GM19372 (cell line): ENCODE measurements around the gene CECR2.

Experiments used
- ATAC-seq: cut with Tn5 transposase; IDR thresholded peaks from one replicate; pipeline ENCODE4 v1.9.1; 2021; ENCODE audit warnings: mild to moderate bottlenecking, low read depth, moderate library complexity; ENCODE audit not compliant: unreplicated experiment

CECR2 gene

DNA sequence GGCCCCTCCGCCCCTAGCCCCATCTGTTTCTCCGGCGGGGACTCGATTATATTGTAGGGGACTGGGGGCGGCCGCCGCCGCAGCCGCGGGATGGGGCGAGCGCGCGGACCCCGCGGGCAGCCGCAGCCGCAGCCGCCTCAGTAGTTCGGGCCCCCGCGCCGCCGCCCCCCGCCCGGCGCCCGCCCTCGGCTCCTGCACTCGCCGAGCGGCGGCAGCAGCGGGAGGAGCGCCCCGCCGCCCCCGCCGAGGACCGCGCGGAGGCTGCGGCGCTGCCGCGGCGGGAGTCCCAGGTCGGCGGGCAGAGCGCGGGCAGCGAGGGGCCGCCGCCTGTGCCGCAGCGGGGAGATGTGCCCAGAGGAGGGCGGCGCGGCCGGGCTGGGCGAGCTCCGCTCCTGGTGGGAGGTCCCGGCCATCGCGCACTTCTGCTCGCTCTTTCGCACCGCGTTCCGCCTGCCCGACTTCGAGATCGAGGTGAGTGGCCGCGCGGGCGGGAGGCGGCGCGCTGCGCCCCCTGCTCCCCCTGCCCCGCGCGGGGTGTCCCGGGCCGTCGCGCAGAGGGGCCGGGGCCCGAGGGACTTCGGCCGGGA lies at the start of gene CECR2:
Gene CECR2 (plus strand): TSS at position 22 of the 587 bp plus-strand sequence. CDS start 324 bp downstream, at position 346.
- ATAC-seq: no peak

DNA sequence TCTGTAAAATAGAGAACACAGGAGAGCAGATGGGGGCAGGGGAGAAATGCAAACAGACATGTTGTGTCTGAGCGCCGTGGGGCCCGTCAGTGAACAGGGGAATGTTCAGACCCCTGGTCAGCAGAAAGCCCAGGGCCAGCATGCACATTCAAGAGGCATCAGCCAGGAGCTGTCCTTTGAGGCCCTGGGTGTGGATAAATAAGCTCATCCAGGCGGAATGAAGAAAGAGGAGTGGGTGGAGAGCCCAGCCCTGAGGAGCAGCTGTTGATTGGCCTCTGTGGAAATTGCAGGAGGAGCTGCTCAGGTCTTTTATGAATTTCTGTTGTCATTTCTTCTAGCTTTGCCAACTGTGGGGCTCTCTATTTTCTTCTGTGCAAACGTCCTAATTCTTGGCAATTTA lies 49.7 kb upstream of the CECR2 start:
- no peak for ATAC-seq

DNA sequence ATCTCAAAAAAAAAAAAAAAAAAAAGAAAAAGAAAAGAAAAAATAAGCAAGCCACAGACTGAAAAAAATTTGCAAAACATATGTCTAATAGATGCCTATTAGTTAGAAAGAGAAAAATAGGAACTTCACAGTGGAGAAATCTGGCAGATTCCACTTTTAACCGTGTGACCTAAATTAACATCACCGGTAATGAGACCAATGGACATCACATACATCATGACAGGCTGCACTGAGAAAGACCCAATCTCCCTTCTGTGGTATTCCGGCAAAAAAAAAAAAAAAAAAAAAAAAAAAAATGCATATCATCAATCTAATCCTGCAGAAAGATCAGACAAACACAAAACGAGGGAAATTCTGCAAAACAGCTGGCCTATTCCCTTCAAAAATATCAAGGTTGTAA lies 46.7 kb upstream of the CECR2 start:
- no peak for ATAC-seq

DNA sequence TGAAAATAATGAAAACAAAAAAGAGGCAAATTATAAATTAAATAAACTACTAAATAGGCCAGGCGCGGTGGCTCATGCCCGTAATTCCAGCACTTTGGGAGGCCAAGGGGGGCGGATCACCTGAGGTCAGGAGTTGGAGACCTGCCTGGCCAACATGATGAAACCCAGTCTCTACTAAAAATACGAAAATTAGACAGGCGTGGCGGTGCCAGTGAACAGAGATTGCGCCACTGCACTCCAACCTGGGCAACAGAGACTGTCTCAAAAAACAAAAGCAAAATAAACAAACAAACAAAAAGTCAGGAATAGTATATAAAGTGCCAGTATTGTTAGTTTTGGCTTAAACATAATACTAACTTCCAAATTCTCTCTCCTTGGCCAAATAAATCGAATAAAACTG lies 37.6 kb upstream of the CECR2 start:
- ATAC-seq: no peak

DNA sequence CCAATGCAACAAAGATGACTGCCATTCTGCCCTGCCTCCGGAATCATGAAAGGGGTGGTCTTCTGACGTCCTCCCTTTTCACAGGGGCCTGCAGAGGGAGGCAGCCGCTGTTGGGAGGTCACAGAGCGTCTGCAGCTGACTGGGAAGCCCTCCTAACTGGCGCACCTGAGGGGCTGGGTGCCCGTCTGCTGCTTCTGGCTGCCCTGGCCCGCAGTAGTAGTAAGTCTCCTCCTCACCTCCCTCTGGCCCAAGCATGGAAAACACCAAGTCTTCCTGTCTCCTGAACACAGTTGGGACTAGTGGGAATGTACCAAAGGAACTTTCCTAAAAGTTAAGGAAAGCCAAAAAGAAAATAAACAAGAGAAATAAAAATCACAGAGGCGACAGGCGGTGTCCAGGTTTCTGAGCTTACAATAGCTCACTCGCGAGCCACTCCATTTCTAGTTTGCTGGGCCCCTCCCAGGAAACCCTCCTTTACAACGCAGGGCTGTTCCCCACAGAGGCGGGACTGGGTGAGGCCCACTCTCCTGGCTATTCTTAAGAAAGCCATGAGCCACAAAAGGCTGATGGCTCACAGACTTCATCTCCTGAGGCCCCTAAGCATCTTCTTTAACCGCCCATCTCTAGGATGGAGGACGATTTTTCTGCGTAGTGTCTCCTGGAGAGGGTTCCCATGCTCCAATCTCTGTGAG lies 37.0 kb upstream of the CECR2 start:
- no peak for ATAC-seq

DNA sequence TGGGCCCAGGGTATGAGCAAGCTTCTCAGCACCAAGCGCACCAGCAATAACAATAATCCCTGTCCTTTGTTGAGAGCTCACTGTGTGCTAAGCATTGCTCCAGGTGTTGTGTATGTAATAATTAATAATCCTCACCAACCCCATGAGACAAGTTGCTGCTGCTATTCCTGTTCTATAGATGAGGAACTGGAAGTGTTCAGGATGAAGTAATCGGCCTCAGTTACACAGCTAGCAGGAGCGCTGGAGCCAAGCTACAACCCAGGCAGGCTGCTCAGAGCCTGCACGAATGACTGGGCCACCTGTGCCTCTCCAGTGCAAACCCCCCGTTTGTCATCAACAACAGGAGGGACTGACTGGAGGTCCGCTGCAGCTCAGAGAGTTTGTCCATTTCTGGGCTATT lies 35.2 kb upstream of the CECR2 start:
- no peak for ATAC-seq

DNA sequence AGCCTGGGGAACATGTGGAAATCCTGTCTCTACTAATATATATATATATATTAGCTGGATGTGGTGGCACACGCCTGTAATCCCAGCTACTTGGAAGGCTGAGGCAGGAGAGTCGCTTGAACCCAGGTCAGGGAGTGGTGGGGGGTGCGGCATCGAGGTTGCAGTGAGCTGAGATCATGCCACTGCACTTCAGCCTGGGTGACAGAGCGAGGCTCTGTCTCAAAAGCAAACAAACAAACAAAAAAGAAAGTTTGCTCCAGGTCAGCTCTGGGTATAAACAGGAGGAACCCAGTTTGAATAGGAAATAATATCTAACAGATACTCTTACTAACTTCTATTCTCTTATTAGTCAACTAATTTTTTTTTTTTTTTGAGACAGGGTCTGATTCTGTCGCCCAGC lies 34.3 kb upstream of the CECR2 start:
- no peak for ATAC-seq

DNA sequence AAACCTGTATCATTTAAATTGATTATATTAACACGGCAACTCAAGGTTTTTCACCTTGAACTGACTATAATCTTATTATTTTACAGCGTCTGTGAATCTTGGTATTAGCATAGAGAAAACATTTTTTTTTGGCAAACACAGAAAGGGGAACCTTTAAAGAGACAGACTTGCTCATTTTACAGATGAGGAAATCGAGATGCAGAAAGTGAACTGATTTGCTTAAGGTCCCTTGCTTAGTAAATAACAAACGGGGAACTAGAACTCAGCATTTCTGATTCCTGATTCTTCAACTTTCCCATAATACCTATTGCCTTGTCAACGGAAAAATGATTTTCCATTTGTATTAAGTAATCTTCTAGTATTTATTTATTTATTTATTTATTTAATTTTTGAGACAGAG lies 33.2 kb upstream of the CECR2 start:
- ATAC-seq: no peak

DNA sequence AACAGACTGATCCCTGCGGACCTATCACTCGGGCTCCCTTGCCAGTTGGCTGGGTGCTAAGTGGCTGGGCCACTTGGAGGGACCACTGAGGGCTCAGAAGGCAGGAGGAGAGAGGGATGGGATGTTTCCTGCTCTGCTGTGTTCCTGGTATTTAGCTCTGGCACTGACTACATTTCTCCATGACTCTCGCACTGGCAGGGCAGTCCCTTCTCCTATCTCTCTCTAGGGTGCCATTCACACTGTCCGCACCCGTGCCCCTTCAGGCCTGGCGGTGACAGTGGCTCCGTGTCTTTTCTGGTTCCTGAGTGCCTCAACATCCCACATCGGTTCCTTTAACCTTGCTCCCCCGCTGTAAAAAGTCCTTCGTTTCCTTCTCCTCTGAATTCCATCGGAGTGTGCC lies 31.6 kb upstream of the CECR2 start:
- no peak for ATAC-seq

DNA sequence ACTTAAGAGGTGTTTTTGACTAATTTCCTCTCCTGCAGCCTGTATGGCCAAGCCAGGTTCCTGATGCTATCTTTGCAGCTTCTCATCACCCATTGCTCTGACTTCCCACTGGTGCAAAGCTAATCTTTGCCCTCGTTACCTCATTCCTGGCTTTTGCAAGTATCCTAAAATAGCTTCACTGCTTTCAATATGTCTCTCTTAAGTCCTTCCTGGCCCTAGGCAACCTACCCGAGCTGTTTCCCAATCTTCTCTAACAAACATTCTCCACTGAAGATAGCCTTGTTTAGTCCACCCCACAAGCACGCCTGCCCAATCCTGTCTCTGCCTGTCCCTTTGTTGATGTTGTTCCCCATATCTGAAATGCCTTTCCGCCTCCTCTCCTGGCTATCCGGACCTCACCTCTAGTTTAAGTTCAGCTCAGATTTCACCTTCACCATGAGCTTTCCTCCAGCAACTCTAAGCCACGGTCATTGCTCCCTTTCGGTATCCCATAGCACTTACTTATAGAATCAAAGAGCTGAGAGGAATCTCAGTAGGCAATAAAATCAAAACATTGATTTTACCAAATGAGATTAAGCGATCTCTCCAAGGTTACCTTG lies 30.1 kb upstream of the CECR2 start:
- no peak for ATAC-seq

DNA sequence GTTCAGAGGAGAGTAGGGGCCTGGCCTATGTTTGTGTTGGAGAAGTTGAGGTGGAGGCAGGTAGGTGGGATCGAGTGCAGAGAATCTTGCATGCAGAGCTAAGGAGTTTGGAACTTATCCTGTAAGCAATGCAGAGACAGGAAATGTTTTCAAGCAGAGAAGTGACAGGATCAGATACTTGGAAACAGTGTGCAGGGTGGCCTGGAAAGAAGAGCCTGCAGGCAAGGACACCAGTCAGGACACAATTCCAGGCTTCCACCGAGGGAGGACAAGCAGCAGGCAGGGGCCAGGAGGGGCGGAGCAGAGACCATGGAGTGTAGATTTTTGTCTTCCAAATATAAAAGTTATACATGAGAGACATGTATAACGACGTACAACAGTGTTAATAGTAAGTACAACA lies 26.9 kb upstream of the CECR2 start:
- no peak for ATAC-seq

DNA sequence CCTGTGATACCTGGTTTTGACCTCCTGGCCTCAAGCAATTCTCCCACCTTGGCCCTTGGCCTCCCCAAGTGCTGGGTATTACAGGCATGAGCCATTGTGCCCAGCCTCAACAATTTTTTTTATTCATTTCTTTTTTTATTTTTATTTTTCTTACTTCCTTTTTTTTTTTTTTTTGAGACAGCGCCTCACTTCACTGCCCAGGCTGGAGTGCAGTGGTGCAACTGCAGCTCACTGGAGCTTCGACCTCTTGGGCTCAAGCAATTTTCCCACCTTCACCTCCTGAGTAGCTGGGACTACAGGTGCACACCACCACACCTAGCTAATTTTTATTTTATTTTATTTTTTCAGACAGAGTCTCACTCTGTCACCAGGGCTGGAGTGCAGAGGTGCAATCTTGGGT lies 25.5 kb upstream of the CECR2 start:
- ATAC-seq: no peak

DNA sequence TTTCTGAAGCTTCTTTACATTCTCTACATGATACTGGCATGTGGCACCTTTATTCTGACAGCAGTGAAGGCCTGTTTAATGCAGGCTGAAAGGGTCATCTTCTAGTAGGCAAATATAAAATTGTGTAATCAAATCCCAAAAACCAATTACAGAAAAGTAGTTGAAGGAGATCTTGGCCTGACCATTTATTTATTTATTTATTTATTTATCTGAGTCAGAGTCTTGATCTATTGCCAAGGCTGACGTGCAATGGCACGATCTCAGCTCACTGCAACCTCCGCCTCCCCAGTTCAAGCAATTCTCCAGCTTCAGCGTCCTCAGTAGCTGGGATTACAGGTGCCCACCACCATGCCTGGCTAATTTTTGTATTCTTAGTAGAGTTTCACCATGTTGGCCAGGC lies 22.7 kb upstream of the CECR2 start:
- no peak for ATAC-seq

DNA sequence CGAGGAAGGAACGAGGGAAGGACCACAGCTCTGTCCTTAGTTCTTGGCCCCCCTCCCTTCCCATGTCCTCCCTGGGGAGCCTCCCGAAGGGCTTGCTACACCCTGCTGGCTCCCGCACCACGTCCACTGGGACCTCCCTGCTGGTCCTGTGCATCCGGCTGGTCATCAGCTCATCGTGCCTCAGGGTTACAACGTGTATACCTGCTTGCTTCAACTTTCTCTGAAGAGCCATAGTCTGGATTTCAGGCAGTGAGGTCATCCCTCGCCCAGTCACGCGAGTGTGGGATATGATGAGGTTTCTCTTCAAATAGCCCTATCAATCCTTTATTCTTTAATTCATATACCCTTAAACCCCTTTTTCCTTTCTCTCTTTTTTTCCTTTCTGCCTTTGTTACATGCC lies 21.5 kb upstream of the CECR2 start:
- no peak for ATAC-seq

DNA sequence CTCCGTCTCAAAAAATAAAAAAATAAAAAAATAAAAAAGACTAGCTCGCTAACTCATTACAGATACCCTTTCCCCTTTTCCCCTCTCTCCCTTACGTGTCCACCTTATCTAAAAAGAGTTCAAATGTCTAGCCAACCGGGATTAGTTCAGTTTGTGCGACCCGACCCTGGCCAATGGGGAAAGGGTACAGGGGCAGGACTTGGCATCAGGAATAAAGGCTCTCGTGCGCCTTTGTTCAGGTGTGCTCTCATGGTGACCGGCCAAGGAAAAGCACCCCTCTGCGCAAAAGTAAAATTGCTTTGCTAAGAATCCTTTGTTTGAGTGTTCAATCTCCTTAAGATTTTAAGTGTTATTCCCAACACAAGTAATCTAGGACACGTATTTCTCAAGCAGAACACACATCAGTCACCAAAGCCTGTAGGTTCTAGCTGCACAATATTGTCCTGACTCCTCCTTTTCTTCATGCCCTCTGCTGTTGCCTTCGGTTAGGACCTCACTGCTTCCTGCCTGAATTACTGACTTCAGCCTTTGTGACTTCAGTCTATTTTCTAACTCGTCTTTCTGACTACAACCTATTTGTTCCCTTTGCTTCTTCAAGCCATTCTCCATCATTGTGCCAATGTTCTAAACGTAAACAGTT lies 20.7 kb upstream of the CECR2 start:
- ATAC-seq: no peak

DNA sequence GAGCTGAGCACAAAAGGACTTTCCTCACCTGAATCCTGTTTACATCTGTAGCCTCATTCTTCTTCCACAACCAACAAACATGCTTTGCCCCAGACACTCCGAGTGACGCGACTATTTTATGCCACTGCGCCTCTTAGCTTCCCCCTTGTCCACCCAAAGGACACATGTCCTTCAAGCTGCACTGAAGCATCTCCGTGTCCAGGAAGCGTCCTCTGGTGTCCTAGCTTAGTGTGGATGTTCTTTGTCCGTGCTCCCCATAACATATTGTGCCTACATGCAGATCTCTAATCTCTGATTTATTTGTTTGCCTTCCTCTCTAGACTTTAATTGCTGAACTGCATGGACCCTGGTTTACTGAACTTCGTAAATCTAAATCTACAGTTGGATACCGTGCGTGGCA lies 20.1 kb upstream of the CECR2 start:
- no peak for ATAC-seq

DNA sequence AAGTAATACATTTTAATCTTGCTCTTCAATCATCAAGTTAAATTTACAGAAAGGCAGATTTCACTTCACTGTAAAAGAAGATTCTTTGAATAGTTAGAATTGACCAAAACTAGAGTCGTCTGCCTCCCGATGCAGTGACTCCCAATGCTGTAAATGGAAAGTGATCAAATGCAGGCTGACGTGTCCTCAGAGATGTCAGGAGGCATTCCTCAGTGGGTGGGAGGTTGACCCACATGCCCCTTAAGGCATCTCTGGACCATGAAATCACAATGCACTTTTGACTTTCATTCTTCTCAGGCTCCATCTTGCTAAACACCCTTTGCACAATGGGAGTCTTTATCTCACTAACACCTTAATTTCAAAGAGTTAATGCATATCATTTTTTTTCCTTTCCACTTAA lies 19.0 kb upstream of the CECR2 start:
- no peak for ATAC-seq

DNA sequence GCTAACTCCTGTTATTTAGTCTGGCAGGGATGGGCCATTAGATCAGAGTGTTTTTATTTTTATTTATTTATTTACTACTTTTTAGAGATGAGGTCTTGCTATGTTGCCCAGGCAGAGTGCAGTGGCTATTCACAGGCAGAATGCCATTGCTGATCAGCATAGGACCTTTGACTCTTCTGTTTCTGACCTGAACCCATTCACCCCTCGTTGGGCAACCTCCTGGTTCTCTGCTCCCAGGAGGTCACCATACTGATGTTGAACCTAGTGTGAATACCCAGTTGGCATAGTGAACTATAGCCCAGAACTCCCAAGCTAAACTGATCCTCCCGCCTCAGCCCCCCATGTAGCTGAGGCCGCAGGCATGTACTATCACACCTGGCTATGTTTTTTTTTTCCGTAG lies 16.5 kb upstream of the CECR2 start:
- ATAC-seq: no peak

DNA sequence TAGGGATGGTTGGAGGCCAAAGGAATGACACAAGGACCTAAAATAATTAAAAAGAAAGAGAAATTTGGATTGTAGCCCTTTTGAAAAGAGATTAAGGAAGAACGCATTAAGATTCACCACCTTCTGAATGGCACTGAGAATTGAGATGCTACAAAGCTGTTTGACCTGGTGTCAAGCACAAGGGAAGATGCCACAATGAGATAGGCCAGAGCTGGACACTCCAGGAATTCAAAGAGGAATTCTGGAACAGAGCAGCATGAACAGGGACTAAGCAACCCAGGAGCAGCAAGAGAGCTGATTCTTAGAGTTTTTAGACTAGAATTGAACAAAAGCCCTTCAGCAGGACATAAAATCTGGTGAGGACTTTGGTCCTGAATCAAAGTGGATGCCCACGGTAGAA lies 11.6 kb upstream of the CECR2 start:
- ATAC-seq: no peak

DNA sequence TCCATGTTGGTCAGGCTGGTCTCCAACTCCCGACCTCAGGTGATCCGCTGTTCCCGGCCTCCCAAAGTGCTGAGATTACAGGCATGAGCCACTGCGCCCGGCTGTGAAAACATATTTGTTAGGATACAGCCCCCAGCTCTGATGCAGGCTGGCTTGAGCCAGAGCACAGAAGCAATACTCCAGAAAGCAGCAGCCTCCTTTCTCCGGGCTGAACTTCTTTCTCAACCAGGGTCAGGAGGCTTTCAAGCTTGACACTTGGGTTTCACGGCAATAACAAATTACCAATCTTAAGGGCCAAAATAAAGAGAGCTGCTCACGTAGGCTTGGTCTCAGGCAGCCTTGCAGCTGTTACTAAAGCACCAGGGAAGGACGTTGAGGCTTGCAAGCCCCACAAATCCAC lies 10.8 kb upstream of the CECR2 start:
- ATAC-seq: no peak

DNA sequence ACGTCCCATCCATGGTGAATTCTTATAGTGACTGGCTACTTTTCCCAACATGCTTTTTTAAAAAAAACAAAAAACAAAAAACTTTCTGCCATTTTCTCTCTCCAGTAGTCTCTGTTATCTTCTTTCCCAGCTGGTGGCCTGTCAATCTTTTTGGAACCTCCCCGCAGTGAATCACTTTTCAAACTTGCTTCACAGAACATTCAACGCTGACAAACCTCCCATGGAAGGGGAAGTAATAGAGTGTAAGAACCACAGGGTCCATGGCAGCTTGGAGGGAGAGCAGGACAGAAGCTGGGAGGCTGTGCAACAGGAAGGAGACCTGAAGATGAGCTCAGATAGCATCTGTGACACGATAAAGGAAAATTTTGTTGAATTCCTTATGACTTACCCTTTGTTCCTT lies 9.8 kb upstream of the CECR2 start:
- no peak for ATAC-seq

DNA sequence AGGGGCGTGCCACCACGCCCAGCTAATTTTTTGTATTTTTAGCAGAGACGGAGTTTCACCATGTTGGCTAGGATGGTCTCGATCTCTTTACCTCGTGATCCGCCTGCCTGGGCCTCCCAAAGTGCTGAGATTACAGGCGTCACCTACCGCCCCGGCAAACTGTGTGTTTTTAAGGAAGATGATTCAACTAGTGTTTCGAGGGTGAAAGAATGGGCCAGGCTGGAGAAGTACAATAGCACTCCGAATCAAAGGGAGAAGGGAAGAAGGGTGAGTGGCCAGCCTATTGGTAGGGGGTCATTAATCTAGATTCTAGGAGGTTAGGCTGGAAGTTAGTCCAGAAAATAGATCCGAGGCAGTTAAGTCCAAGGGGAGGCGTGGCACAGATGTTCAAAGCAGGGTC lies 2.9 kb upstream of the CECR2 start:
- no peak for ATAC-seq
